ENCODE results near the gene PXYLP1.

PXYLP1 gene

DNA sequence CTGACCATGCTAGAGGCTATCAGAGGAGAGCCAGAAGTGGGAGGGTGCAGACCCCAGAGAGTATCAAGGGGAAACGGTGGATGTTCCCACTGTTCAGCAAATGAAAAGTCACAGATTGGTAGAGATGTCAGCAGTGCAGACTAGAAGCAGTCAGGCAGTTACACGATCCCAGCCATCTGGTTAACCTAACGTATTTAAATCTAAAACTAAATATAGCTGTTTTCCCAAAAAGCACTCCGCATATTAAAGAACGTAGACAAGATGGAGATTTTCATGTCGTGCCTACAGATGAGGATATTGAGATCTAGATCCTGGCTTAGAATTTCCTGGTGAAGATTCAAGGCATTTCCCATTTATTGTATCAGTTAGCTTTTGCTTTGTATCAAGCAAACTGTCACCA is 25.2 kb downstream of the PXYLP1 start:
- no peak overlapping the region for H2BK15ac ChIP-seq (ENCODE audit: low read length)
- H3K27me3 ChIP-seq (ENCODE audit: control insufficient read depth in 3 of 3, insufficient read depth in 3 of 3, low read depth in 1 of 3, low read length in 3 of 3): no peaks in the 10 kb centered on the region
- H3K27ac ChIP-seq (replicated peaks; ENCODE audit: low read length): no peak overlapping the region
- no peak overlapping the region for H4K8ac ChIP-seq (ENCODE audit: low read depth, low read length)
- H3K79me1 ChIP-seq (ENCODE audit: low read depth, low read length): peaks cover 3% of the 10 kb centered on the region
- H2BK120ac ChIP-seq (ENCODE audit: low read depth, low read length): no peak overlapping the region
- H3K9me3 ChIP-seq (replicated peaks in 1 of 2; ENCODE audit: control insufficient read depth in 2 of 2, insufficient read depth in 1 of 2, low read depth in 1 of 2, low read length in 2 of 2): no peaks in the 10 kb centered on the region
- H4K91ac ChIP-seq (ENCODE audit: low read depth, low read length, poor library complexity): no peak overlapping the region
- no peak overlapping the region for H3K4me2 ChIP-seq (ENCODE audit: insufficient read depth, low read length, poor library complexity, severe bottlenecking)
- H2BK5ac ChIP-seq (ENCODE audit: low read length): no peak overlapping the region
- no peak overlapping the region for H3K4ac ChIP-seq (ENCODE audit: low read length)
- H2BK12ac ChIP-seq (ENCODE audit: low read length): no peak overlapping the region
- DNase-seq (ENCODE audit: low spot score): no peak
- WGBS, 2 donors (ENCODE audit: extremely low coverage in 2 of 2, insufficient read length in 2 of 2, insufficient replicate concordance in 1 of 2): no CpG with 5 or more reads among the region's 6 CpGs
- H3K4me1 ChIP-seq (ENCODE audit: control insufficient read depth in 2 of 2, insufficient read depth in 1 of 2, low read depth in 1 of 2, low read length in 2 of 2): peaks cover 13 to 15% of the 10 kb centered on the region in 2 donors
- no peak overlapping the region for H3K23ac ChIP-seq (ENCODE audit: low read depth, low read length, poor library complexity)
- no peak overlapping the region for H3K14ac ChIP-seq (ENCODE audit: low read length)
- H2AK5ac ChIP-seq (ENCODE audit: low read depth, low read length): no peak overlapping the region
- H3K9ac ChIP-seq (ENCODE audit: low read depth, low read length, poor library complexity): no peak overlapping the region
- H2AFZ ChIP-seq (ENCODE audit: low read length): no peak overlapping the region
- H3K4me3 ChIP-seq (ENCODE audit: low read length in 2 of 2): no peak overlapping the region
- peaks cover 3 to 20% of the 10 kb centered on the region in 2 donors for H3K36me3 ChIP-seq (replicated peaks in 1 of 2; ENCODE audit: control insufficient read depth in 2 of 2, insufficient read depth in 2 of 2, low read length in 2 of 2)
- H3K18ac ChIP-seq (ENCODE audit: low read length): no peak overlapping the region

DNA sequence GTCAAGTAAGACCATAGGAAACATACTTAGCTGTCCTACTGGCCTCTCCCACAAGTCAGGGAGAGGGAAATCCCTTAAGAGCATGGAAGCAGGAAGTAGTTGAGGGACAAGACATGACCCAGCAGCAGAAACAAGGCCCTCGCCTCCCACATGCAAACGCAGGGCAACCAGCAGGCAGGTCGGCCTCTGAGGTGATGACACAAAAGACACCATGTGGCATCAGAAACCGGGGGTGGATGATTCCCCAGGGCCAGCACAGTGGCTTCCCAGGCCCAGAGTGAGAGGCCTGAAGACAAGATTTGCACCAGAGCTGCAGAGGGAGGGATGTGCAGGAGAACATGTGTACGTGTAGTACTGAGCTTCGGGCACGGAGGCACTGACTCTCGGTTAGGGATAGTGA is 26.3 kb downstream of the PXYLP1 start:
- no peaks in the 10 kb centered on the region for H3K9me3 ChIP-seq (replicated peaks in 1 of 2; ENCODE audit: control insufficient read depth in 2 of 2, insufficient read depth in 1 of 2, low read depth in 1 of 2, low read length in 2 of 2)
- no peak overlapping the region for H2BK5ac ChIP-seq (ENCODE audit: low read length)
- no peak overlapping the region for H4K8ac ChIP-seq (ENCODE audit: low read depth, low read length)
- H2BK15ac ChIP-seq (ENCODE audit: low read length): no peak overlapping the region
- no peak overlapping the region for H2AFZ ChIP-seq (ENCODE audit: low read length)
- DNase-seq (ENCODE audit: low spot score): no peak
- H2BK12ac ChIP-seq (ENCODE audit: low read length): no peak overlapping the region
- no CpG with 5 or more reads among the region's 8 CpGs for WGBS, 2 donors (ENCODE audit: extremely low coverage in 2 of 2, insufficient read length in 2 of 2, insufficient replicate concordance in 1 of 2)
- no peak overlapping the region for H3K14ac ChIP-seq (ENCODE audit: low read length)
- H3K4ac ChIP-seq (ENCODE audit: low read length): no peak overlapping the region
- no peak overlapping the region for H2BK120ac ChIP-seq (ENCODE audit: low read depth, low read length)
- H3K23ac ChIP-seq (ENCODE audit: low read depth, low read length, poor library complexity): peak overlapping the region; percentile 6
- peak overlapping the region; percentile 7 for H3K9ac ChIP-seq (ENCODE audit: low read depth, low read length, poor library complexity)
- H3K79me1 ChIP-seq (ENCODE audit: low read depth, low read length): peaks cover 3% of the 10 kb centered on the region
- peak overlapping the region; percentile 84 for H3K18ac ChIP-seq (ENCODE audit: low read length)
- no peak overlapping the region for H3K4me2 ChIP-seq (ENCODE audit: insufficient read depth, low read length, poor library complexity, severe bottlenecking)
- no peak overlapping the region for H3K4me3 ChIP-seq (ENCODE audit: low read length in 2 of 2)
- no peak overlapping the region for H3K27ac ChIP-seq (replicated peaks; ENCODE audit: low read length)
- H2AK5ac ChIP-seq (ENCODE audit: low read depth, low read length): no peak overlapping the region
- H3K4me1 ChIP-seq (ENCODE audit: control insufficient read depth in 2 of 2, insufficient read depth in 1 of 2, low read depth in 1 of 2, low read length in 2 of 2): peaks cover 13 to 15% of the 10 kb centered on the region in 2 donors
- H4K91ac ChIP-seq (ENCODE audit: low read depth, low read length, poor library complexity): no peak overlapping the region
- no peaks in the 10 kb centered on the region for H3K27me3 ChIP-seq (ENCODE audit: control insufficient read depth in 3 of 3, insufficient read depth in 3 of 3, low read depth in 1 of 3, low read length in 3 of 3)
- peaks cover 3 to 31% of the 10 kb centered on the region in 2 donors for H3K36me3 ChIP-seq (replicated peaks in 1 of 2; ENCODE audit: control insufficient read depth in 2 of 2, insufficient read depth in 2 of 2, low read length in 2 of 2)

DNA sequence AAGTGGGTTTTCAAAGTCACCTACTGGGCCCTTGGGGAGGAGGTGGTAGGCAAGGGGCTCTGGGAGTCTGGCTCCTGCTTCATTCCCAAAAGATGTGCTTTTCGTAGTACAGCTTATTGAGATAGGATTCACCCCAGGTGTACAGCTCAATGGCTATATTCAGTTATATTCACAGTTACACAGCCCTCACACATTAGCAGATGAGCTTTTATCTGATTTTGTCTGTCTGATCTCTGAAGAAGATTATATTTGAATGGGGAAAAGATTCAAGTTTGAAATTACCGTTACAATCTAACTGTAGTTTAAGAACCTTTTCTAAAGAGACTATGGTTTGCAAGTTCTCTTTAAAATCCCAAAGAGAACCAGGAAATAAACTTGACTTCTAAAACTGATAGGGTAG is 27.3 kb downstream of the PXYLP1 start:
- Histone ChIP-seq H2AK5ac (ENCODE audit: low read depth, low read length) (no peak overlapping the region), H2BK120ac (ENCODE audit: low read depth, low read length) (no peak overlapping the region), H3K4me1 (ENCODE audit: control insufficient read depth in 2 of 2, insufficient read depth in 1 of 2, low read depth in 1 of 2, low read length in 2 of 2) (peaks cover 13 to 15% of the 10 kb centered on the region in 2 donors), H2BK15ac (ENCODE audit: low read length) (no peak overlapping the region), H3K4me2 (ENCODE audit: insufficient read depth, low read length, poor library complexity, severe bottlenecking) (no peak overlapping the region), H3K4ac (ENCODE audit: low read length) (no peak overlapping the region), H3K9me3 (replicated peaks in 1 of 2; ENCODE audit: control insufficient read depth in 2 of 2, insufficient read depth in 1 of 2, low read depth in 1 of 2, low read length in 2 of 2) (no peaks in the 10 kb centered on the region), H3K23ac (ENCODE audit: low read depth, low read length, poor library complexity) (no peak overlapping the region), H2AFZ (ENCODE audit: low read length) (no peak overlapping the region), H2BK5ac (ENCODE audit: low read length) (no peak overlapping the region), H3K4me3 (ENCODE audit: low read length in 2 of 2) (no peak overlapping the region), H3K14ac (ENCODE audit: low read length) (no peak overlapping the region), H3K79me1 (ENCODE audit: low read depth, low read length) (peaks cover 3% of the 10 kb centered on the region), H3K18ac (ENCODE audit: low read length) (no peak overlapping the region), H2BK12ac (ENCODE audit: low read length) (no peak overlapping the region), H3K36me3 (replicated peaks in 1 of 2; ENCODE audit: control insufficient read depth in 2 of 2, insufficient read depth in 2 of 2, low read length in 2 of 2) (peaks cover 3 to 40% of the 10 kb centered on the region in 2 donors), H3K27ac (replicated peaks; ENCODE audit: low read length) (no peak overlapping the region), H4K8ac (ENCODE audit: low read depth, low read length) (no peak overlapping the region), H4K91ac (ENCODE audit: low read depth, low read length, poor library complexity) (no peak overlapping the region), H3K27me3 (ENCODE audit: control insufficient read depth in 3 of 3, insufficient read depth in 3 of 3, low read depth in 1 of 3, low read length in 3 of 3) (no peaks in the 10 kb centered on the region), H3K9ac (ENCODE audit: low read depth, low read length, poor library complexity) (no peak overlapping the region)
- DNase-seq (ENCODE audit: low spot score): no peak
- no CpG with 5 or more reads among the region's 2 CpGs for WGBS, 2 donors (ENCODE audit: extremely low coverage in 2 of 2, insufficient read length in 2 of 2, insufficient replicate concordance in 1 of 2)

DNA sequence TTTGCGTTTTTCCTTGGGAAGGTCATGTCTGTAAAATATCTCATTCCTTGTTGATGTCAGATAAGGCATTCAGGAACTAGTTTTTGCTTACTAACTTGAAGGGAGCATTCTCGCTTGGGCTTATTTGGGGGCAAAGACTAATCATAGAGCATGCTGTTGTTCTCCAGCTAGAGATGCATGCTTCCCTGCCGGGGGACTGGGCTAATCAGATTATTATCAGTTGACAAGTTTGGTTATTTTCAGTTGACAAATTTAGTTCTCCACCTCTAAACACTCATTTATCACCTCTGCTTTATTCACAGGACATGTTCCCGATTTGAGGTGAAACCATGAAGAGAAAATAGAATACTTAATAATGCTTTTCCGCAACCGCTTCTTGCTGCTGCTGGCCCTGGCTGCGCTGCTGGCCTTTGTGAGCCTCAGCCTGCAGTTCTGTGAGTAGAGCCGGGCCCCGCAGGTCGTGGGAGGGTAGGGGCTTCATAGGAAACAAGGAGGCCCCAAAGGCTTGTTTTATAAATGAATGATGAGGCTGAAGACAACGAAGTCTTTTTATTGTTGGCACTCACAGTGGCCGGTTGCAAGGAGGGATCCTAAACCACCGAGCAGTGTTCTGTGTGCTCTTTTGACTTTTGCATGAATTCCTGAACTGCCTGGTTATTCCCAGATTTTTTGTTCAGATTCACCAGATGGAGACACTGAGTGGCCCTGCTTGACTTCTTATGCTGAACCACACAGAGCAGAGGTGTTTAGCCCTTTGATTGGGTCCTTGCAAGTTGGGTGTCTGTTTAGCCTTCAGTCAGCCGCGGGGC is 28.4 kb downstream of the PXYLP1 start:
- no peaks in the 10 kb centered on the region for H3K9me3 ChIP-seq (replicated peaks in 1 of 2; ENCODE audit: control insufficient read depth in 2 of 2, insufficient read depth in 1 of 2, low read depth in 1 of 2, low read length in 2 of 2)
- no peak overlapping the region for H2BK12ac ChIP-seq (ENCODE audit: low read length)
- H3K4ac ChIP-seq (ENCODE audit: low read length): no peak overlapping the region
- no peak overlapping the region for H4K91ac ChIP-seq (ENCODE audit: low read depth, low read length, poor library complexity)
- no peak overlapping the region for H3K4me2 ChIP-seq (ENCODE audit: insufficient read depth, low read length, poor library complexity, severe bottlenecking)
- H2BK15ac ChIP-seq (ENCODE audit: low read length): no peak overlapping the region
- peak overlapping the region; percentile 7 for H3K9ac ChIP-seq (ENCODE audit: low read depth, low read length, poor library complexity)
- H3K79me1 ChIP-seq (ENCODE audit: low read depth, low read length): peaks cover 3% of the 10 kb centered on the region
- peak overlapping the region; percentile 31 for H2AFZ ChIP-seq (ENCODE audit: low read length)
- H3K27ac ChIP-seq (replicated peaks; ENCODE audit: low read length): peak overlapping the region; percentile 62
- no peak overlapping the region for H3K23ac ChIP-seq (ENCODE audit: low read depth, low read length, poor library complexity)
- H3K14ac ChIP-seq (ENCODE audit: low read length): no peak overlapping the region
- H4K8ac ChIP-seq (ENCODE audit: low read depth, low read length): no peak overlapping the region
- H3K4me1 ChIP-seq (ENCODE audit: control insufficient read depth in 2 of 2, insufficient read depth in 1 of 2, low read depth in 1 of 2, low read length in 2 of 2): peaks cover 13 to 15% of the 10 kb centered on the region in 2 donors
- peak overlapping the region; percentile 1 for H3K18ac ChIP-seq (ENCODE audit: low read length)
- H2BK120ac ChIP-seq (ENCODE audit: low read depth, low read length): no peak overlapping the region
- no CpG with 5 or more reads among the region's 15 CpGs for WGBS, 2 donors (ENCODE audit: extremely low coverage in 2 of 2, insufficient read length in 2 of 2, insufficient replicate concordance in 1 of 2)
- no peaks in the 10 kb centered on the region for H3K27me3 ChIP-seq (ENCODE audit: control insufficient read depth in 3 of 3, insufficient read depth in 3 of 3, low read depth in 1 of 3, low read length in 3 of 3)
- no peak overlapping the region for H3K4me3 ChIP-seq (ENCODE audit: low read length in 2 of 2)
- no peak overlapping the region for H2AK5ac ChIP-seq (ENCODE audit: low read depth, low read length)
- no peak overlapping the region for H2BK5ac ChIP-seq (ENCODE audit: low read length)
- DNase-seq (ENCODE audit: low spot score): peak; percentile 15
- peaks cover 3 to 50% of the 10 kb centered on the region in 2 donors for H3K36me3 ChIP-seq (replicated peaks in 1 of 2; ENCODE audit: control insufficient read depth in 2 of 2, insufficient read depth in 2 of 2, low read length in 2 of 2)
